D721Med (cell line): ENCODE results near the gene NKAP.
"Not testable (repeated sequence)": the region's sequence is repeated elsewhere in the genome, so short reads cannot be mapped to it uniquely, and the experiment has no call there.

Experiments
- DNase-seq: peaks from one replicate; pipeline ENCODE4 v3.0.0; 2011; ENCODE audit warnings: low spot score; ENCODE audit not compliant: insufficient read length
- FAIRE-seq: peaks from 2 replicates; lab custom pipeline; 2011; peaks lifted over from hg19 to GRCh38; lab: Jason Lieb, UNC
- TF ChIP-seq, protein P1 (sequence below): IDR thresholded peaks from 2 replicates; pipeline ENCODE4 v1.5.1; 2012; ENCODE audit warnings: mild to moderate bottlenecking, control low read depth; ENCODE audit not compliant: insufficient read depth; ENCODE audit errors: missing control alignments

Gene NKAP

DNA sequence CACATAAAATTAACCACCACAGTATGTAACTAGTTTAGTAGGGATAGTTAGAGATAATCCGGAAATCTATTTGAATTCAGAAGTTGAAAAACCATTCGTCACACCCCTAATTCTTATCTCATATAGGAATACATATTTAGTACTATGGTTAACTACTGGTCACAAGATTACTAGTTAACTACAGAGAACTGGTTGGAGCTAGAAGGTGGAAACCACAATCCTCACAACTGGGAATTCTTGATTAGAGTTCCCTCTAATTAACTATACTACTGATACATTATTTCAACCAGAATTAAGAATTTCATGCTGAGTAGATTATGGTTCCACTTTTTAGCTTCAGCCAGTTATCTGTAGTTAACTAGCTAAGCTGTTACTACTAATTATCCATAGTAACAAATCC is 39.9 kb upstream of the NKAP start:
- FAIRE-seq = no peak

DNA sequence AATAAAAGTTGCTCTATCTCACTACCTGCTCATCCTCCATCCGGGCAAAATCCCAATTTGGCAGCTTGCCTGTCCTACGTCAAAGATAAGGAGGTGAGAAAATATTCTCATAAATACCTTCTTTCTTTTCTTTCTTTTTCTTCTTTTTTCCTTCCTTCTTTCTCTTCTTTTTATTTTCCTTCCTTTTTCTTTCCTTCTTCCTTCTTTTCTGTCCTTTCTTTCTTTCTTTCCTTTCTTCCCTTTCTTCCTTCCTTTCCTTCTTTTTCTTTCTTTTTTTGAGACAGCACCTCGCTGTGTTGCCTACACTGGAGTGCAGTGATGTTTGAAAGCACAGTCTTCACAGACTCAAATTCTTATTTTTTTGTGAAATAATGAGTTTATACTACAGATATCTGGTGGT is 38.6 kb upstream of the NKAP start:
- no peak for DNase-seq
- TF ChIP-seq, protein P1, sequence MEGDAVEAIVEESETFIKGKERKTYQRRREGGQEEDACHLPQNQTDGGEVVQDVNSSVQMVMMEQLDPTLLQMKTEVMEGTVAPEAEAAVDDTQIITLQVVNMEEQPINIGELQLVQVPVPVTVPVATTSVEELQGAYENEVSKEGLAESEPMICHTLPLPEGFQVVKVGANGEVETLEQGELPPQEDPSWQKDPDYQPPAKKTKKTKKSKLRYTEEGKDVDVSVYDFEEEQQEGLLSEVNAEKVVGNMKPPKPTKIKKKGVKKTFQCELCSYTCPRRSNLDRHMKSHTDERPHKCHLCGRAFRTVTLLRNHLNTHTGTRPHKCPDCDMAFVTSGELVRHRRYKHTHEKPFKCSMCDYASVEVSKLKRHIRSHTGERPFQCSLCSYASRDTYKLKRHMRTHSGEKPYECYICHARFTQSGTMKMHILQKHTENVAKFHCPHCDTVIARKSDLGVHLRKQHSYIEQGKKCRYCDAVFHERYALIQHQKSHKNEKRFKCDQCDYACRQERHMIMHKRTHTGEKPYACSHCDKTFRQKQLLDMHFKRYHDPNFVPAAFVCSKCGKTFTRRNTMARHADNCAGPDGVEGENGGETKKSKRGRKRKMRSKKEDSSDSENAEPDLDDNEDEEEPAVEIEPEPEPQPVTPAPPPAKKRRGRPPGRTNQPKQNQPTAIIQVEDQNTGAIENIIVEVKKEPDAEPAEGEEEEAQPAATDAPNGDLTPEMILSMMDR = no peak
- FAIRE-seq = no peak

More for the DNA sequence above, 39.9 kb upstream of the NKAP start:
- DNase-seq = no peak
- TF ChIP-seq, protein P1 = no peak

DNA sequence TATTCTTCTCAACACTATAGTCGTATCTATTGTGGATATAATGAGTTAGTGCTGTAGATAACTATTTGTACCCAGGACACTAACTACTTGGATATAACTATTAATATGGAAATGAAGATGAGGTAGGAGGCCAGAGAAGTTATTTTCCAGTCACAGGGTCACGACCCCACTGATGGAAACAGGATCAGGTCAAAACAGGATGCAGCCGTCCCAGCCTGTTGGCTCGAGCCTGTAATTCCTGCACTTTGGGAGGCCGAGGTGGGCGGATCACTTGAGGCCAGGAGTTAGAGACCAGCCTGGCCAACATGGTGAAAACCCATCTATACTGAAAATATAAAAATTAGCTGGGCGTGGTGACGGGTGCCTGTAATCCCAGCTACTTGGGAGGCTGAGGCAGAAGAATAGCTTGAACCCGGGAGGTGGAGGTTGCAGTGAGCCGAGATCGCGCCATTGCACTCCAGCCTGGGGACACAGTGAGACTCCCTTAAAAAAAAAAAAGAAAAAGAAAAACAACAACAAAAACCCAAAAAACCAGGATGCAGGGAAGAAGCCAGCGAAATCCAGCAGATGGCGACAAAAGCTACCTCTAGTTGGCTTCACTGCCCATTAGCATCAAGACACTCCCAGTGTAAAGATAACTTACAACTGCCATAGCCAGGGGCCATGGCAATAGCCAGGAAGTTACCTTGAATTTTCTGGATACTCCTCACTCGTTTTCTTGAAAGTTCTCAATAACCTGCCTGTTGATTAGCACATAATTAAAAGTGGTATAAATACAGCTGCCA is 37.9 kb upstream of the NKAP start:
- FAIRE-seq (peak; percentile 80), DNase-seq (no peak)
- TF ChIP-seq, protein P1 = peak; percentile 43

DNA sequence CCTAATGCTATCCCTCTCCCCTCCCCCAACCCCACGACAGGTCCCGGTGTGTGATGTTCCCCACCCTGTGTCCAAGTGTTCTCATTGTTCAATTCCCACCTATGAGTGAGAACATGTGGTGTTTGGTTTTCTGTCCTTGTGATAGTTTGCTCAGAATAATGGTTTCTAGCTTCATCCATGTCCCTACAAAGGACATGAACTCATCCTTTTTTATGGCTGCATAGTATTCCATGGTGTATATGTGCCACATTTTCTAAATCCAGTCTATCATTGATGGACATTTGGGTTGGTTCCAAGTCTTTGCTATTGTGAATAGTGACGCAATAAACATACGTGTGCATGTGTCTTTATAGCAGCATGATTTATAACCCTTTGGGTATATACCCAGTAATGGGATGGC is 33.6 kb upstream of the NKAP start:
- FAIRE-seq, DNase-seq: not testable (repeated sequence)

DNA sequence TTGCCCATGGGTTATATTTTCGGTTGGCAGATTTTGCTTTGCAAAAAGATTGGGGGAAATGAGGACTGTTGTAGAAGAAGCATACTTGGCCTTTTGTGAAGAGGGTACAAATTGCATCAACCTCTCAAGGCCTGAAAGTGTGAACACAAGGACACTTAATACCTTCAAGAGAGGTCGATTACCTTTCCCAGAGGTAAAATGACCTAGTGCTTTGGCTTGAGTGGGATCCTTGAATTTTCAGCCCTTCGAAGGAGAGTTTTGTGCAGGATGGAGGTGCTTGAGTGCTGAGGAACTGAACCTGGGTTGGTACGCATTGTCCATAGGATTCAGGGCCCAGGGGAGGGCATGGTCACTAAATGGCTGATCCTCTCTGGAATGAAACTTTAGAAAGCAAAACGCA is 27.6 kb upstream of the NKAP start:
- TF ChIP-seq, protein P1 = no peak
- no peak for FAIRE-seq
- DNase-seq = no peak

DNA sequence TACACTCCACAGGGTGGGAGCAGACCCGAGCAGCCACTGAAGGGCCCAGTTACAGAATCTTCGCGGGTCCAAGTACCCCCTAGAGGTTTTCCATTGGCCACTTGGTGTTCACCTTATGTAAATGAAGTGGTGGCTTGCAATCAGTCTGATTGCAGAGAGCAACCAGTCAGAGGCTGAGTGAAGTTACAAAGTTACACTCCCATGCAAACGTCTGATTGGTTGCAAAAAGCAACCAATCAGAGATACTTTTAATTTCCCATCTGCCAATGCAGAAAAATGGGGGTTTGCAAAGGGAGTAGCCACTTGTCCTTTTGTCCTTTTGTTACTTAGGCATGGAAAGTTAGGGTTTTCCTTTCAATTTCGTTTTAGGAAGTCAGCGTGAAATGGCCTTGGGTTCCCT is 27.0 kb upstream of the NKAP start:
- DNase-seq (no peak), FAIRE-seq (no peak)

DNA sequence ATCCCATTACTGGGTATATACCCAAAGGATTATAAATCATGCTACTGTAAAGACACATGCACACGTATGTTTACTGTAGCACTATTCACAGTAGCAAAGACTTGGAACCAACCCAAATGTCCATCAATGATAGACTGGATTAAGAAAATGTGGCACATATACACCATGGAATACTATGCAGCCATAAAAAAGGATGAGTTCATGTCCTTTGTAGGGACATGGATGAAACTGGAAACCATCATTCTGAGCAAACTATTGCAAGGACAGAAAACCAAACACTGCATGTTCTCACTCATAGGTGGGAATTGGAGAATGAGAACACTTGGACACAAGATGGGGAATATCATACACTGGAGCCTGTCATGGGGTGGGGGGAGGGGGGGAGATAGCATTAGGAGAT is 23.3 kb upstream of the NKAP start:
- FAIRE-seq, DNase-seq: not testable (repeated sequence)

More for the DNA sequence above, 27.0 kb upstream of the NKAP start:
- TF ChIP-seq, protein P1 = no peak

DNA sequence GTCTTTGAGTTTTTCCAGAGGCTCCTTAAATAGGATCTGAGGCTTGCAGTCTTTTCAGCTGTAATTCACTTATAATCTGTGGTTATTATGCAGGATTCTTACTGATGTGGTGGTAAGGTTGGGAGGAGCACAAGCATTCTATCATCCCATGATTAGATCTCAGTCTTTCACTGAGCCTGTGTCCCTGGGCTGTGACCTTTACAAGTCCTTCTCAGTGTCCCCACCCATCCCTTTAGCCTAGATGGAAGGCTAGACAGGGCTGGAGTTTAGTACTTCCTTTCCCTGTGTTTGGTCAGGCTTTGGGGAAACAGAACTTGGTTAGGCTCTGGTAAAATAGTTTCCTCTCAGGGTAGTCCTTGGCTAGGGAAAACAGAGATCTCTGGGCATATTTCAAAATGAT is 17.1 kb upstream of the NKAP start:
- no peak for FAIRE-seq
- TF ChIP-seq, protein P1 = no peak
- DNase-seq = no peak

DNA sequence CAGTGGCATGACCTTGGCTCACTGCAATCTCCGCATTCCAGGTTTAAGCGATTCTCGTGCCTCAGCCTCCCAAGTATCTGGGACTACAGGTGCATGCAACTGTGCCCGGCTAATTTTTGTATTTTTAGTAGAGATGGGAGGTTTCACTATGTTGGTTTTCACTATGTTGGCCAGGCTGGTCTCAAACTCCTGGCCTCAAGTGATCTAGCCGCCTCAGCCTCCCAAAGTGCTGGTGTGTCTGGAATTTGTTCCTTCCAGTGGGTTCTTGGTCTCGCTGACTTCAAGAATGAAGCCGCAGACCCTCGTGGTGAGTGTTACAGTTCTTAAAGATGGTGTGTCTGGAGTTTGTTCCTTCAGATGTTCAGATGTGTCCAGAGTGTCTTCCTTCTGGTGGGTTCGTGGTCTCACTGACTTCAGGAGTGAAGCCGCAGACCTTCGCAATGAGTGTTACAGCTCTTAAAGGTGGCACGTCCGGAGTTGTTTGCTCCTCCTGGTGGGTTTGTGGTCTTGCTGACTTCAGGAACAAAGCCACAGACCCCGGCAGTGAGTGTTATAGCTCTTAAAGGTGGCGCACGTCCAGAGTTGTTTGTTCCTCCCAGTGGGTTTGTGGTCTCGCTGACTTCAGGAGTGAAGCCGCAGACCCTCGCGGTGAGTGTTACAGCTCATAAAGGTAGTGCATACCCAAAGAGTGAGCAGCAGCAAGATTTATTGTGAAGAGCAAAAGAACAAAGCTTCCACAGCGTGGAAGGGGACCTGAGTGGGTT is 12.4 kb upstream of the NKAP start:
- not testable (repeated sequence) for DNase-seq, FAIRE-seq
